Liver (tissue), 9 donors: ENCODE measurements around the gene NDUFAF8. TPM values are rescaled to one million over a fixed set of nuclear protein-coding genes. Genes with fewer than 3 reads are reported as not detected.
A peak's percentile ranks its signal among the peaks of the same experiment; 100 is the strongest.

ENCODE experiments used
- DNase-seq: peaks from one replicate; pipeline ENCODE4 v3.0.0-alpha.2; 2017; ENCODE audit warnings: low spot score
- H3K27ac ChIP-seq, 2 donors: one replicate each; pipeline ENCODE4 v1.7.0; 2013; ENCODE audit warnings: inconsistent platforms in 2 of 2, low read length in 2 of 2, control low read depth in 1 of 2, low read depth in 1 of 2, mild to moderate bottlenecking in 1 of 2
- H3K27me3 ChIP-seq, 4 donors: one replicate each; pipeline versions ENCODE4 v1.6.1 to v1.7.0; 2013; ENCODE audit warnings: low read length in 3 of 4, inconsistent platforms in 1 of 4, mild to moderate bottlenecking in 1 of 4, moderate library complexity in 1 of 4; ENCODE audit not compliant: control insufficient read depth in 4 of 4, insufficient read depth in 4 of 4
- H3K36me3 ChIP-seq, 4 donors: one replicate each; pipeline versions ENCODE4 v1.6.1 to v1.7.0; 2013; ENCODE audit warnings: low read length in 3 of 4, mild to moderate bottlenecking in 3 of 4, low read depth in 1 of 4, moderate library complexity in 1 of 4; ENCODE audit not compliant: control insufficient read depth in 4 of 4, insufficient read depth in 3 of 4
- H3K4me1 ChIP-seq, 4 donors: one replicate each; pipeline versions ENCODE4 v1.6.1 to v1.7.0; 2013; ENCODE audit warnings: low read length in 3 of 4, mild to moderate bottlenecking in 3 of 4, moderate library complexity in 1 of 4; ENCODE audit not compliant: control insufficient read depth in 4 of 4, insufficient read depth in 4 of 4
- H3K4me3 ChIP-seq, 3 donors: one replicate each; pipeline versions ENCODE4 v1.6.1 to v1.7.0; 2013; ENCODE audit warnings: low read length in 3 of 3, control low read depth in 1 of 3, low read depth in 1 of 3, mild to moderate bottlenecking in 1 of 3
- H3K9ac ChIP-seq, 2 donors: one replicate each; pipeline ENCODE4 v1.7.0; 2013; ENCODE audit warnings: low read length in 2 of 2, mild to moderate bottlenecking in 2 of 2, moderate library complexity in 2 of 2, control low read depth in 1 of 2, low read depth in 1 of 2
- H3K9me3 ChIP-seq, 4 donors: one replicate each; pipeline versions ENCODE4 v1.6.1 to v1.7.0; 2013; ENCODE audit warnings: low read length in 3 of 4; ENCODE audit not compliant: control insufficient read depth in 4 of 4
- CTCF ChIP-seq: fragments of 150-350 bp; IDR thresholded peaks from 2 replicates; pipeline ENCODE4 v1.5.1; 2017; ENCODE audit warnings: improper control_type of control experiment, low read depth, low read length; ENCODE audit not compliant: missing input control
- EGR1 ChIP-seq, 2 donors: IDR thresholded peaks; 2 replicates each; pipeline ENCODE4 v1.6.1; 2016 to 2018; ENCODE audit warnings: antibody characterized with exemption in 2 of 2, low read depth in 2 of 2
- FOXA2 ChIP-seq: IDR thresholded peaks from 2 replicates; pipeline ENCODE4 v1.6.1; 2016; ENCODE audit warnings: antibody characterized with exemption
- HNF4G ChIP-seq: IDR thresholded peaks from 2 replicates; pipeline ENCODE4 v1.6.1; 2016; ENCODE audit warnings: antibody characterized with exemption
- MAX ChIP-seq: IDR thresholded peaks from 2 replicates; pipeline ENCODE4 v1.6.1; 2016; ENCODE audit warnings: antibody characterized with exemption
- NR2F2 ChIP-seq: IDR thresholded peaks from 2 replicates; pipeline ENCODE4 v1.6.1; 2016; ENCODE audit warnings: antibody characterized with exemption
- RAD21 ChIP-seq, 2 donors: IDR thresholded peaks; 2 replicates each; pipeline ENCODE4 v1.6.1; 2016; ENCODE audit warnings: antibody characterized with exemption in 2 of 2, mild to moderate bottlenecking in 2 of 2
- RXRA ChIP-seq, 2 donors: IDR thresholded peaks; 2 replicates each; pipeline ENCODE4 v1.6.1; 2017 to 2018; ENCODE audit warnings: antibody characterized with exemption in 2 of 2, mild to moderate bottlenecking in 1 of 2
- TAF1 ChIP-seq: conservative IDR thresholded peaks from 2 replicates; pipeline ENCODE4 v1.6.1; 2016; ENCODE audit warnings: antibody characterized with exemption, mild to moderate bottlenecking
- YY1 ChIP-seq: IDR thresholded peaks from 2 replicates; pipeline ENCODE4 v1.6.1; 2016; ENCODE audit warnings: antibody characterized with exemption, mild to moderate bottlenecking
- WGBS: extraction: QIAGEN DNeasy Blood & Tissue Kit; methylation state at CpG from one replicate; pipeline ENCODE4 v1.1.7; 2013; 5-methylcytosine and 5-hydroxymethylcytosine counted together
- polyA plus RNA-seq, 2 donors: library from polyadenylated mRNA; stranded (reverse) in 1 of 2; unstranded in 1 of 2; fragments of 200-250 nt in 1 of 2; fragments of >200 nt in 1 of 2; fragmentation: Nextera tagmentation in 1 of 2; extraction: Ambion mirVana in 1 of 2; gene quantifications; one replicate each; pipeline versions ENCODE4 v1.2.1 to v1.2.3, GENCODE V29; 2013 to 2015
- total RNA-seq, 2 donors: library from RNA; depleted of rRNA; stranded (reverse); fragments of >200 nt; gene quantifications; one replicate each; pipeline ENCODE4 v1.2.3, GENCODE V29; 2014
- donor health status: healthy.
- donor health status: healthy.
- donor health status: healthy.
- donor health status: healthy.
- donor health status: healthy.

Gene NDUFAF8
- total and polyA plus RNA-seq, 4 donors: 8.3 to 67.4 (median 15.5) TPM

GRCh38 chr17:81240761-81241160, 1.6 kb downstream of the NDUFAF8 start:
- no peak overlapping the region for H3K4me3 ChIP-seq
- no peaks in the 10 kb centered on the region for H3K36me3 ChIP-seq
- H3K27ac ChIP-seq: no peak overlapping the region
- H3K4me1 ChIP-seq: peaks cover 6 to 35% (median 27%) of the 10 kb centered on the region in 4 donors
- DNase-seq: no peak
- H3K9ac ChIP-seq: no peak overlapping the region
- H3K9me3 ChIP-seq: no peaks in the 10 kb centered on the region
- no peaks in the 10 kb centered on the region for H3K27me3 ChIP-seq
- no peak for TF ChIP-seq CTCF
- 84% methylated on average over 8 of the region's 8 CpGs for WGBS

- Histone ChIP-seq H3K27ac (no peak overlapping the region), H3K36me3 (peaks cover 0 to under 1% (median 0%) of the 10 kb centered on the region in 4 donors), H3K4me3 (no peak overlapping the region), H3K9me3 (no peaks in the 10 kb centered on the region), H3K4me1 (peaks cover 6 to 37% (median 27%) of the 10 kb centered on the region in 4 donors), H3K27me3 (no peaks in the 10 kb centered on the region), H3K9ac (no peak overlapping the region)
- TF ChIP-seq TAF1: no peak
- TF ChIP-seq YY1: no peak
- no peak for TF ChIP-seq RXRA (IDR thresholded peaks at IDR 0.05)
- no peak for DNase-seq
- WGBS: 91% methylated on average over 10 of the region's 10 CpGs
These were observed 2.1 kb downstream of the NDUFAF8 start for GRCh38 chr17:81241203-81241602.

GRCh38 chr17:81241648-81242420, 2.7 kb downstream of the NDUFAF8 start:
- H3K27me3 ChIP-seq: no peaks in the 10 kb centered on the region
- no peak overlapping the region for H3K9ac ChIP-seq
- peaks cover 0 to 5% (median 0%) of the 10 kb centered on the region in 4 donors for H3K36me3 ChIP-seq
- no peak overlapping the region for H3K4me3 ChIP-seq
- TF ChIP-seq NR2F2 (no peak), RAD21 (IDR thresholded peaks at IDR 0.05) (peak in 1 of 2 donors; percentile 85), CTCF (peak; percentile 61), FOXA2 (no peak), HNF4G (no peak), EGR1 (IDR thresholded peaks at IDR 0.05; ENCODE audit: low read depth in 2 of 2) (no peak), MAX (no peak)
- no peak overlapping the region for H3K27ac ChIP-seq
- H3K4me1 ChIP-seq: peaks cover 6 to 35% (median 26%) of the 10 kb centered on the region in 4 donors
- DNase-seq: peak; percentile 74
- WGBS: 57% methylated on average over 26 of the region's 26 CpGs
- H3K9me3 ChIP-seq: no peaks in the 10 kb centered on the region
